GM21367 (cell line): ENCODE results near the gene JPH2.

Source experiments
- ATAC-seq: cut with Tn5 transposase; IDR thresholded peaks from one replicate; pipeline ENCODE4 v1.9.1; 2021; ENCODE audit not compliant: unreplicated experiment

JPH2 gene

DNA sequence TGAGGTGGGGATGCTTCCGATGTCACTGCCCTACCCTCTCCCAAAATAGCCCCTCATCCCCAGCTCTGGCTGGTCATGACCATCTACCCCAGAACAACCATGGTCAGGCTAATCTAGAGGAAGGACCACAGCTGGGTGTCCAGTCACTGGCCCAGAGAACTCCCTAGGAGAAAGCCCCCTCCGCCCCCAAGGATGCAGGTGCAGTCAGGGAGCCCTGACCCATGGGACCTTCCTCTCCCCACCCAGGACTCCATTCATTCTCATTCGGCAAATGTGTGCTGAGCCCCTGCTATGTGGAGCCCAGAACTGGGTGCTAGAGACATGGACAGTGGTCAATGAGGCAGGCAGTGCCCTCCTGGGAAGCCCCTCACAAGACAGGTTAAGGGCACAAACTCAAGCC lies 60.5 kb downstream of the JPH2 start:
- ATAC-seq: no peak

DNA sequence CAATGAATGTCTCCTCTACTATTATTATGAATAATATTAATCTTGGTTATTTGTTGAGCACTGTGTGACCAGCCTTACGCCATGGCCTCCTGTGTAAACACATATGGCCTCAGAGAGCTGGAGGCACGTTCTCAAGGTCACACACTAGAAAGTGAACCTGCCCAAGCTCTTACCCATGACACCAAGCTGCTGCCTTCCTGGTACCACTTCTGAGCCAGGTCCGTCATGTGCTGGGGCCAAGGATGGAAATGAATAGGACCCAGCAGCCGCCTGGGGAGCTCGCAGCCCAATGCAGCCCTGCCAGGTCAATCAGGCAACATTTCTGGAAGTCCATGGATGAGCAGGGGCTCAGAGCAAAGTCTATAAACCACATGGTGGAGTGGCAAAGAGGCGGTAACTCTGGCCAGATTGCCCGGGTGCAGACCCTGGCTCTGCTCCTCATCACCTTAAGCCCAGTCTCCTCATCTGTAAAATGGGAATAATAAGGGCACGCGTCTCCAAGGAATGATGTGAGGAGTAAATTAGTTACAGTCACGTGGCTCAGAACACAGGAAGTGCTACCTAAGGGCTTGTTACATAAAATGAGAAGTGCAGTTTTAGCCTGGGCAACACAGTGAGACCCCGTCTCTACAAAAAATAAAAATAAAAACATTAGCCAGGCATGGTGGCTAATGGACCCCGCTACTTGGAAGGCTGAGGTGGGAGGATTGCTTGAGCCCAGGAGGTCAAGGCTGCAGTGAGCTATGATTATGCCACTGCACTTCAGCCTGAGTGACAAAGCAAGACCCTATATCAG lies 61.5 kb downstream of the JPH2 start:
- ATAC-seq: no peak

DNA sequence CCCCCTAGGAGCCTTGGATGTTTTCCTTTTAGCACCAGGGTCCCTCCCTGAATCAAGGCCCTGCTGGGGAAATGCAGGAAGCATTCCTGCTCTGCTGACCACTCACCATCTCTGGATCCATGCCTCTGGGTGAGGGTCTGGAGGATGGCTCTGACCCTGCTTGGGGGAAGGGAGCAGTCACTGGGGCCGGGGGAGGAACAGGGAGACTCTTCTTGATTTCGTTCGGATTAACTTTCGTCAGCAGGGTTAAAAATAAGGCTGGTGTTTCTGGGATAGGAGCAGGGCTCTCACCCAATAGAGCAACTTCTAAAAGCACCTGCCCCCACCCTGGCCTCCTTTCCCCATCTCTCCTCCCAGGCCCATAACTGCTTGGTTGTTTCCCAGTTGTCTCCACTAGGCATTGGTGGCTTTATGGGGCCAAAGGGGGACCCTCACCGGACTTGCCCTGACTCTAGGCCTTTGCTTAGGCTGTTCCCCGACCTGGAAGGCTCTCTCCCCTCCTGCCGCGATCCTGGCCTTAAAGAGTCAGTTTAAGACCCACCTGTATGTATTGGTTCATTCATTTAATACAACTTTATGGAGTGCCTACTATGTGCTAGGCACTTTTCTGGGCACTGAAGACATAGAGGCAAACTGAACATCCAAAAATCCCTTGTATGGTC lies 63.0 kb downstream of the JPH2 start:
- no peak for ATAC-seq

DNA sequence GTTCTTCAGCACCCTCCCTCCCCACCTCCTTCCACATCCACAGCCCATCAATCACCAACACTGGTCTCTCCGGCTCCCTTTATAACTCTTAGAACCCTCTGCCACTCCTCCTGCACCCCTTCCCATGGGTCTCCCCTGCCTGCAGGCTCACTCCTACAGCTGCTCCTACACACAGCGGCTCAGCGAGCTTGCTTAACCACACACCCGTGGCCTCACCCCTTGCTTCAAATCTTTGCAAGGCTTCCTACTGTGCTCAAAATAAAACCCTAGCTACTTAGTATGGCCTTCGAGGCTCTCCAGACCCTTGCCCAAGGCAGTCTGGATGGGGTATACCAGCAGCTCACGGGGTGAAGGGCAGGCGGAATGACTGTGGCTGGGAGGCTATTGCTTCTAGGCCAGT lies 63.7 kb downstream of the JPH2 start:
- no peak for ATAC-seq

DNA sequence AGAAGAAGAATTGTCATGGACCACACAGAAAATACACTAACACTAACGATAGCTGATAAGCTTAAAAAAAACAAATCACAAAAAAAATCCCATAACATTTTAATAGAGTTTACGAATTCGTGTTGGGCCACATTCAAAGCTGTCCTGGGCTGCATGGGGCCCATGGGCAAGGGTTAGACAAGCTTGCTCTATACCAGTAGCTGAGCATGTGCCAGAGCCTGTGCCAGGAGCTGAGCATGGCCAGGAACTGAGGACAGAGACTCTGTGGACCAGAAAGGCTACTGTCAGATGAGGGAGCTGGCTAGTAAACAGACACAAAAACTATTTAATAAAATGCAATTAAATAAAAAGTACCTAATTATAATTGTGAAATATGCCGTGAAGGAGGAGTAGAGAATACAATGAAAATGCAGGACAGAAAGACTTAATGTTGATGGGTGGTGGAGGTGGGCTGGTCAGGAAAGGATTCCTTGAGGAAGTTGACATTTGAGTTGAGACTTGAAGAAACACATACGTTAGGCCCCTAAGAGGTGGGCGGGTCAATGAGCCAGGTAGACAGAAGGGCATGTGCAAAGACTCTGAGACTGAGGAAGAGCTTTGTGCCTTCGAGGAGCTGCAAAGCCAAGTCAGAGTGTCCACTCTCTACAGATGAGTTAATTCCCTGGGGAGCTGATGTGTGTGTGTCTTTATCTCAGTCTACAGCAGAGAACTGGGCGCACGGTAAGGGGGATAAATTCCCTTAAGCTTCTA lies 66.1 kb downstream of the JPH2 start:
- ATAC-seq: no peak

DNA sequence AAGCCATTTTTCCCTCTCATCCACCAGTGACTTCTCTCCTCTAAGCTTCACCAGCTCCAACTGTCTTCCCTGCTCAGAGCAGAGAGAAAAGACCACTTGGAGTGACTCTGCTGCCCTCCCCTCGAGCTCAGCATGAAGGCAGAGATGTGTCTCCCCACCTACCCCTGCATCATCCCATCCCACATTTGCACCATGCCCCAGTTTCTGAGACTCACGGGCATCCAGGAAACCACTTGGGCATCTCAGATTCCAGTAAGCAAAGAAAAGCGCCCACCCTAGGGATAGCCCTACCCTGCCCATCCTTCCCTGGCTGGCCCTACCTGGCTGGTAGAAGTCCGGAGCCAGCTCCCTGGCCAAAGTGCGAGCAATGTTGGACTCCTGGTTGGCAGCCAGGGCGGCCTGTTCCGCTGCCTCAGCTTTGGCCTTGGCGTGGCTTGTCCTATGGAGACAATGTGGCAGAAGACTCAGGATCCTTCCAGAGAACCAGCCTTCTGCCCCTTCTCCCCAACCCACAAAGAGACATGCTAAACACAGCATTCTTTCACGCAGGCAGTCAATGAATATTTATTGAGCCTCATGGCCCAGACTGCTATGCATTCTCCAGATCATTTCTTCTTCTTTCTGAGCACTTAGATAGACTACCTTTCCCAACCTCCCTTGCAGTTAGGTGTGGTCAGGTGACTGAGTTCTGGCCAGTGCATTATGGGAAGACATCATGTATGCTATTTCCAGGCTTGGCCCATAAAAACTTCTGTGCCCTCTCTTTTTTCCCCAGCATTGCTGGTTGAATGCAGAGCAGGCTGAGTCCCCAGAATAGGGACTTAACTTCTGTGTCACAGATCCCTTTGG lies 68.6 kb downstream of the JPH2 start:
- no peak for ATAC-seq

GRCh38 chr20:44117296-44118184 lies 69.4 kb downstream of the JPH2 start:
- ATAC-seq: no peak

DNA sequence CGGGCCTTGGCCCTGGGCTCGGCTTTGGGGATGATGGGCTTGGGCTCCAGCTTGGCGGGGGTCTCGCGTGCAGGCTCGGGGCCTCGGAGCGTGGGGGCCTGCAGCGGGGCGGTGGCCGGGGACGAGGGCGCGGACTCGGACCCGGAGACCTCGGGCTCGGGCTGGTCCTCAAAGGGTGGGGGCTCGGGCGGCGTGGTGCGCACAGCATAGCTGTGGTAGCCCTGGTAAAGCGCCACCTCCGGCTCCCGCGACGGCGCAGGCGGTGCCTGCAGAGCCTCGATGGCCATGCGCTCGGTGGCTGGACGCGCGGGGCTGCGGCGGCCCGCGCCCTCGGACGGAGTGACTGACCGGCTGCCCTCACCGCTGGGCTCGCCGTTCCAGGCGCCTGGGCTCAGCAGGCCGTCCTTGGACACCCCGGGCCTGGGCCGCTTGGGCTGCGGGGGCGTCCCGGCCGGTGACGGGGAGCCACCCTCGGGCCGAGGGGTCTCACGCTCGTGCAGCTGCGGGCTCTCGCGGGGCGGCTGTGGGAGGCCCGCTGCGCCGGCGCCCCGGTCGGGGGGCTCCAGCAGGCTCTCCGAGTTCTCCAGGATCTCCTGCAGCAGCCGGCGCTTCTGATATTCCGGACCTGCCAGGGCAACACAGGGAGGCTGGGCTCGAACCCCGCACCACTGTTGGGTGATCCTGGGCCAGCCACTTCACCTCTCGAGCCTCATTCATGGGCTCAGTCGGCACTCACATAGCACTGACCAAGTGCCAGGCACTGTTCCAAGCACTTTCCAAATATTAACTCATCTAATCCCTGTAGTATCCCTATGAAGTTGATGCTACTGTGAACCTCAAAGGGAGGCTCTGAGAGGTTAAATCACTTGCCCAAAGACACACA lies 71.0 kb downstream of the JPH2 start:
- ATAC-seq: no peak

GRCh38 chr20:44115181-44115580 lies 71.8 kb downstream of the JPH2 start:
- no peak for ATAC-seq

DNA sequence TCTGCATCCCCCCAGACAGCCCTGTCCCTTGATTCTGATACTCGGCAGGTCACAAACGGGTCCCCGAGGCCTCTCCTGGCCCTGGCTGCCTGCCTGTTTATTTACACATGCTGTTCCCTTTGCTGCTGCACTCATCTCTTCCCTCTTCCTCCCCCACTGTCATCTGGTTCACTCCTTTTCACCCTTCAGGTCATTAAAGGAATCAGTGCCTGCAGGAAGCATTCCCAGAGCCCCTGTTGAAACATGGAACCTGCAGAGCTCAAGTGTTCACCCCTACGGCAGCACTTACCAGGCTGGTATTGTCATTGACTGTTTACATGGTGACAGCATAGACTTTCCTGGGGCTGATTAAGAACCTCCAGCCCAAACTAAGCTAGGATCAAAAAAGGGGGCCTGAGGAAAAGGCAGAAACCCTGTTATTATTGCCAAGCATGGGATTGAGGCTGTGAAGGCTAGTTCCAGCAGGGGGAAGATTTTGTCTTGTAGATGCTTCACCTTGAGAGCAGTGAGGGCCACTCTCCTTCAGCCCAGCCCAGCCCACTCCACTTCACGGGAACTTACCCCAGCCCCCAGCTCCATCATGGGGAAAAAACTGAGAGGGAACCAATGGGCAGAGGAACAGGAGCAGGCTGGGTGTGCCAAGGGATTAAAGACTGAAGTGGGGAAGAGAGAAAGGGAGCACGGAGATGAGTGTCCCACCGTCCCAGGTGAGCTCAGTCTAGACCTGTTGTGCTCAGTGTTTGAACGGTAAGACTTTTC lies 73.2 kb downstream of the JPH2 start:
- ATAC-seq: no peak

- ATAC-seq: no peak
Observed at GRCh38 chr20:44112889-44113617, 73.9 kb downstream of the JPH2 start.

- no peak for ATAC-seq
Observed at GRCh38 chr20:44112456-44112855, 74.5 kb downstream of the JPH2 start.

- ATAC-seq: no peak
Observed at GRCh38 chr20:44111712-44112335, 75.2 kb downstream of the JPH2 start.

DNA sequence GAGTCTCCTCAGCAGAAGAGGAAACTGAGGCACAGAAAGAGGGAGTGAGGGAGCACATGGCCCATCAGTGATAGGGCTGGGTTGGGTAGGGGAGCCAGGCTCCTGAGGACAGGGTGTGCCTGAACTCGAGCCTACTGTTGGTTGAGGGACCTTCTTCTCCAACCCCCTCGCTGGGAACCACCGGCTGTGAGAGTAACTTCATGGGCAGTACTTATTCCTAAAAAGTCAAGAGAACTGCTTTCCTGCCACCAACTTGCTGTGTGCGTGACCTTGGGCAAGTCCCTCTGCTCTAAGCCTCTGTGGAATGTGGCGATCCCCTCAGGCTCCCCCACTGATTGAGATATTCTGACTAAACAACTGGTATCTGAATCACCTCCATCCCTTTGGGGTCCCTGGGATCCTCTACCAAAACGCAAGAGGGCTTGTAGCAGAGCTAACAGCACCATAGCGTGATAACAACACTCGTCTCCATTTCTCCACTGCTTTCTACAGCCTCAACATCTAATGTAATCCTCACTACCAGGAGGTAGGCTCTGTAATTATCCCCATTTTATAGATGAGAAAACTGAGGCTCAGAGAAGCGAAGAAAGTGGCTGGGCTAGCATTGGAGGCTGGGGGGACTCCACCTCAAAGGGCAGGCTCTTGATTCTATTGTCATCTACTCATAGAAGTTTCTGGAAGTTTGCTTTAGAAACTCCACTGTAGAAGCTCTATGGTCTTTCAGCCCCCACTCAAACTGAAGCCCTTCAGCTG lies 76.0 kb downstream of the JPH2 start:
- no peak for ATAC-seq

- ATAC-seq: no peak
Observed at GRCh38 chr20:44109951-44110361, 77.0 kb downstream of the JPH2 start.

- ATAC-seq: no peak
Observed at GRCh38 chr20:44106615-44107014, 80.4 kb downstream of the JPH2 start.
